Fibroblast of the aortic adventitia (primary cell): ENCODE results near the gene LIMS1. TPM values are rescaled to one million over a fixed set of nuclear protein-coding genes. Genes with fewer than 3 reads are reported as not detected.
"Not testable (repeated sequence)": the region's sequence is repeated elsewhere in the genome, so short reads cannot be mapped to it uniquely, and the experiment has no call there.

ENCODE experiments used
- DNase-seq: peaks from one replicate; pipeline ENCODE4 v3.0.0-alpha.2; 2010; ENCODE audit warnings: low read depth
- H3K4me3 ChIP-seq: 2 replicates; pipeline ENCODE4 v1.5.1; 2011; ENCODE audit warnings: low read depth, mild to moderate bottlenecking, control low read depth, low read length, moderate library complexity
- CTCF ChIP-seq: IDR thresholded peaks from 2 replicates; pipeline ENCODE4 v1.5.1; 2011; ENCODE audit warnings: mild to moderate bottlenecking, low read length, control low read depth, inconsistent platforms; ENCODE audit not compliant: insufficient read depth
- total RNA-seq: library from RNA; depleted of rRNA; stranded (reverse); fragments of >200 nt; gene quantifications from 2 replicates; pipeline ENCODE4 v1.2.3, GENCODE V29; 2012; ENCODE audit warnings: low replicate concordance

The LIMS1 gene
- total RNA-seq, 1 donor: 91.2 TPM

- TF ChIP-seq CTCF: no peak
- no peak overlapping the region for H3K4me3 ChIP-seq
- no peak for DNase-seq
Measured at GRCh38 chr2:108643261-108643849, 109.1 kb downstream of the LIMS1 start.

DNA sequence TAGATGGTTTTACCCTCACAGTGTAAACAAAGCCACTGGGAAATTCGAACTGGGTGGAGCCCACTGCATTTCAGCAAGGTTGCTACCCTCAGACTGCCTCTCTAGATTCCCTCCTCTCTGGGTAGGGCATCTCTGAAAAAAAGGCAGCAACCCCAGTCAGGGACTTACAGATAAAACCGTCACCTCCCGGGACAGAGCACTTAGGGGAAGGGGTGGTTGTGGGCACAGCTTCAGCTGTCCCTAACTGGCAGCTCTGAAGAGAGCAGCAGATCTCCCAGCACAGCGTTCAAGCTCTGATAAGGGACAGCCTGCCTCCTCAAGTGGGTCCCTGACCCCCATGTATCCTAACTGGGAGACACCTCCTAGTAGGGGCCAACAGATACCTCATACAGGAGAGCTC, 109.6 kb downstream of the LIMS1 start:
- H3K4me3 ChIP-seq, DNase-seq: not testable (repeated sequence)

DNA sequence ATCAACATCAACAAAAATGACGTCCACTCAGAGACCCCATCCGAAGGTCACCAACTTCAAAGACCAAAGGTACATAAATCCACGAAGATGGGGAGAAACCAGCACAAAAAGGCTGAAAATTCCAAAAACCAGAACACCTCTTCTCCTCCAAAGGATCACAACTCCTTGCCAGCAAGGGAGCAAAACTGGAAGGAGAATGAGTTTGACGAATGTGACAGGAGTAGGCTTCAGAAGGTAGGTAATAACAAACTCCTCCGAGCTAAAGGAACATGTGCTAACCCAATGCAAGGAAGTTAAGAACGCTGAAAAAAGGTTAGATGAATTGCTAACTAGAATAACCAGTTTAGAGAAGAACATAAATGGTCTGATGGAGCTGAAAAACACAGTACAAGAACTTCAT, 110.2 kb downstream of the LIMS1 start:
- DNase-seq, H3K4me3 ChIP-seq: not testable (repeated sequence)

- not testable (repeated sequence) for H3K4me3 ChIP-seq, DNase-seq
Measured at GRCh38 chr2:108648796-108649195, 114.5 kb downstream of the LIMS1 start.

DNA sequence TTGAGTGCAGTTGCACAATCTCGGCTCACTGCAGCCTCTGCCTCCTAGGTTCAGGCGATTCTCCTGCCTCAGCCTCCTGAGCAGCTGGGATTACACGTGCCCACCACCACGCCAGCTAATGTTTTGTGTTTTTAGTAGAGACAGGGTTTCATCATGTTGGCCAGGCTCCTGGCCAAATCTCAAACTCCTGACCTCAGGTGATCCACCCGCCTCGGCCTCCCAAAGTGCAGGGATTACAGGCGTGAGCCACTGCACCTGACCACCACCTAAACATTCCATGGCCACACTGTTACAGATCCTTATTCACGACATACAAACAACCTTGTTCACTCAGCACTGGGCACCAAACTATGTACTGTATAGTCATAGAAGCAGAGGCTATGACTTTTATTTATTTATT, 116.2 kb downstream of the LIMS1 start:
- DNase-seq: not testable (repeated sequence)

DNA sequence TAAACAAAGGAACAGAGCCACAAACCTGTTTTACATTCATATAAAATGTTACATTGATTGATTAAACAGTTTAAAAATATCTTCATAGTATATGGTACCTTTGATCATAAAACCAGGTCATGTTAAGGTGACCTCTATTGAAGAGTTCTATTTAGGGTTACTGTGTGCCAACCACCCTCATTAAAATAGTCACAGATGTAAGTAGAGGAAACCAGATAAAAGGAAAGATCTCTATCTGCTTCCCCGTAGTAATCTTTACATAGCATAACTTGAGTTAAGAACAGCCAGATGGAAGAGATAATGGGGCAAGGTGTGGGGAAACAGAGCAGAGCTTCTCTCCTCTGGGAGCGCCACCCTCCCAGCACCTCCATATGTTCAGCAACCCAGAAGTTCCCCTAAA, 117.2 kb downstream of the LIMS1 start:
- not testable (repeated sequence) for DNase-seq, H3K4me3 ChIP-seq

More for the DNA sequence above, 116.2 kb downstream of the LIMS1 start:
- not testable (repeated sequence) for H3K4me3 ChIP-seq

GRCh38 chr2:108652187-108652931, 118.1 kb downstream of the LIMS1 start:
- DNase-seq: peak; percentile 97
- not testable (repeated sequence) for H3K4me3 ChIP-seq

DNA sequence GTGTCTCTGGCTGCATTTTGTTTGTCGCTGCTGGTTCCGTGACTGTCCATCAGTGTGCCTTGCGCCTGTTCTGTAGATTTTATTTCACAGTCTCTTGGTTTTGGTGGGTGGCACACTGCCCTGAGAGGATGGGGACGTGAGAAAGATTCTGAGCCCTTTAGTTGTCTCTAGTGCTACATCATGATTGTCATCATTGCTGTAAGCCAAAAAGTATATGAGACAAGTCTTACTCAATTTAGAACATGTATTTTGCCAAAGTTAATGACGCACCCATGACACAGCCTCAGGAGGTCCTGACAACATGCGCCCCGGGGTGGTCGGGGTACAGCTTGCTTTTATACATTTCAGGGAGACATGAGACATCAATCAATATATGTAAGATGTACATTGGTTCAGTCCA, 119.2 kb downstream of the LIMS1 start:
- peak; percentile 77 for DNase-seq
- not testable (repeated sequence) for H3K4me3 ChIP-seq

GRCh38 chr2:108653849-108654248, 119.6 kb downstream of the LIMS1 start:
- not testable (repeated sequence) for H3K4me3 ChIP-seq
- peak; percentile 87 for DNase-seq

- H3K4me3 ChIP-seq: peak overlapping the region; percentile 37
- DNase-seq: peak; percentile 81
Measured at GRCh38 chr2:108654521-108655125, 120.4 kb downstream of the LIMS1 start.

- H3K4me3 ChIP-seq: not testable (repeated sequence)
Measured at GRCh38 chr2:108655270-108655669, 121.0 kb downstream of the LIMS1 start.

DNA sequence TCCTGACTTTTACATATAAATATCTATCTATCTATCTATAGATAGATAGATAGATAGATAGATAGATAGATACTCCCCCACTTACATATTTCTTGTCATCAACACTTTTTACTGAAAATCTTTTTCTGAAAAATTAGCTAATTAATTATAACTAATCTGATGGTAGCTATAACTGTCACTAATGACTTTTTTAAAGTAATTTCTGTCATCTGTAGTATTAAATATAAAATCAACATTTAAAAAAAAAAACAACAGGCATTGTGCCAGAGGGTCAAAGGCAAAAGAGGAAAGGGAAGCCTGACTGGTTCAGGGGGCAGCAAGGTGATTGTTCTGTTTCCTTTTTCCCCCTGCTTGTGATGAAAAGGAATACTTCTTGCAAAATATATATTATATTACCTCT, 122.0 kb downstream of the LIMS1 start:
- peak overlapping the region; percentile 28 for H3K4me3 ChIP-seq
- not testable (repeated sequence) for DNase-seq

More at GRCh38 chr2:108655270-108655669, 121.0 kb downstream of the LIMS1 start:
- not testable (repeated sequence) for DNase-seq

GRCh38 chr2:108657517-108657916, 123.2 kb downstream of the LIMS1 start:
- H3K4me3 ChIP-seq: peak overlapping the region; percentile 1

DNA sequence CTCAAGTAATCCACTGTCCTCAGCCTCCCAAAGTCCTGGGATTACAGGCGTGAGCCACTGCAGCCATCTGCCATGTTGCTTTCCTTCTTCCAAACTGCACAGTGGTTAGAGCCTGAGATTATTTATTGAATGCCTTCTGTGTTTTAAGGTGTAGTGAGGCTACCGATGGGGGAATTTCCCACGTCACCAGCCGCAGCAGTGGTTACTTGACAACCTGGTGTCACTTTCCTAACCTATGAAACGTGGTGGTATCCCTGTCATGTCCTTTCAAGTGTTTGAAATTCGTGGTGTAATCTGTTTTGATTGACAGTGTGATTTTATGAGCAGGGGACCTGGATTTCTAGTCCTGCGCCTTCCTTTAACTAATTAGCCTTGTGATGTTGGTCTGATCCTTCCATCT, 124.3 kb downstream of the LIMS1 start:
- not testable (repeated sequence) for DNase-seq, H3K4me3 ChIP-seq

More at GRCh38 chr2:108657517-108657916, 123.2 kb downstream of the LIMS1 start:
- peak; percentile 17 for DNase-seq

GRCh38 chr2:108661493-108661892, 127.2 kb downstream of the LIMS1 start:
- DNase-seq, H3K4me3 ChIP-seq: not testable (repeated sequence)

DNA sequence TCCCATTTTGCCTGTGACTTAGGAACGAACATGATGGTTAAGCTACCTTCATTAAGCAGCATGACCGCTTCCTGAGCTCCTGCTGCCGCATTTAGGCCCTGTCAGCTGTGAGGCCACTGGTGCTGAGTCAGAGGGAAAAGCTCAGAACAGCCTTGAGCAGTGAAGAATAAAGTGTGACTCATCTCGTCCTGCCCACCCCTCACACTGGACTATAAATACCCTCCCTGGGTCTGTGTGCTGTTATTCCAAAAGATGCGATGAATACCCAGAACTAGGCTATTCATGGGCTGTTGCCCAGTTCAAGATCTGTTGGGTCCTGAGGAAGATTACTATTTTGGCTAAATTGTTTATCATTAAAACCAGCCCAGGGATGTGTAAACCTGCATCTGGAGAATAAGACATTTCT, 127.9 kb downstream of the LIMS1 start:
- peak; percentile 85 for DNase-seq
- H3K4me3 ChIP-seq: not testable (repeated sequence)

GRCh38 chr2:108663346-108663745, 129.1 kb downstream of the LIMS1 start:
- DNase-seq: peak; percentile 37
- not testable (repeated sequence) for H3K4me3 ChIP-seq

DNA sequence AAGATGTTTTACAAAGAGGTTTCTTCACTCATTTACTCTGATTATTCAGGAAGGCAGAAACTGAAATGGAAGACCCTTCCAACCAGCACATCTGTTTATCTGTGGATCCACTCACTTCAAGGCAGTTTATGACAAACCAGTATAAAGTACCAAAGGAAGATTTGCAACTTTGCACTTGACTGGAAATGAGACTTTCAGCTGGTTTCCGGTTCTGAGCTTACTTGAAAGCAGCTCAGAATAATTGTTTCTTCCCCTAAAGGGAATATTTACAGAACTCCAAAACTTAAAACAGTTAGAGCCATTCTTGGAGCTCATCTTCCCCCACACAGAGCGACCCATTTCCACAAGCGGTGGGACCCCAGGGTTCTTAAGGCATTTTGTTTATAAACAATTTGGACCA, 129.8 kb downstream of the LIMS1 start:
- H3K4me3 ChIP-seq, DNase-seq: not testable (repeated sequence)
